ENCODE results near the gene WDR62. TPM values are rescaled to one million over a fixed set of nuclear protein-coding genes. Genes with fewer than 3 reads are reported as not detected.
"Not testable (repeated sequence)": the region's sequence is repeated elsewhere in the genome, so short reads cannot be mapped to it uniquely, and the experiment has no call there.

WDR62 gene
- total RNA-seq, 1 donor from 2014 or later = 2.1 TPM

GRCh38 chr19:36032251-36033104 lies 22.2 kb upstream of the WDR62 start, which contains the start of gene CLIP3:
Gene CLIP3 (minus strand): TSS chr19:36032873. CDS start chr19:36032357, 516 bp downstream.
- H3K4me1 ChIP-seq (ENCODE audit: control insufficient read depth in 3 of 3, insufficient read depth in 3 of 3, low read length in 3 of 3) = peaks cover 0 to 5% (median 4%) of the 10 kb centered on the region in 3 donors
- H3K27me3 ChIP-seq (ENCODE audit: control insufficient read depth in 3 of 3, insufficient read depth in 3 of 3, low read length in 3 of 3) = peaks cover 3 to 10% (median 4%) of the 10 kb centered on the region in 3 donors
- H3K27ac ChIP-seq (ENCODE audit: low read depth, low read length) = no peak within 1 kb of the TSS
- peaks cover 6 to 13% (median 7%) of the 10 kb centered on the region in 3 donors for H3K36me3 ChIP-seq (ENCODE audit: control insufficient read depth in 3 of 3, insufficient read depth in 3 of 3, low read length in 3 of 3)
- H3K9ac ChIP-seq (ENCODE audit: low read depth in 1 of 3, low read length in 3 of 3) = peak within 1 kb of the TSS in 1 of 3 donors; percentile 45
- H3K9me3 ChIP-seq (ENCODE audit: control insufficient read depth in 3 of 3, low read length in 3 of 3) = no peaks in the 10 kb centered on the region
- H3K4me3 ChIP-seq (ENCODE audit: low read length in 3 of 3) = peak within 1 kb of the TSS; percentile 43 to 49 (median 49)

- no peaks in the 10 kb centered on the region for H3K9me3 ChIP-seq (ENCODE audit: control insufficient read depth in 3 of 3, low read length in 3 of 3)
- no peak overlapping the region for H3K9ac ChIP-seq (ENCODE audit: low read depth in 1 of 3, low read length in 3 of 3)
- no peak overlapping the region for H3K27ac ChIP-seq (ENCODE audit: low read depth, low read length)
- no peaks in the 10 kb centered on the region for H3K4me1 ChIP-seq (ENCODE audit: control insufficient read depth in 3 of 3, insufficient read depth in 3 of 3, low read length in 3 of 3)
- no peaks in the 10 kb centered on the region for H3K27me3 ChIP-seq (ENCODE audit: control insufficient read depth in 3 of 3, insufficient read depth in 3 of 3, low read length in 3 of 3)
- peaks cover 2 to 13% (median 3%) of the 10 kb centered on the region in 3 donors for H3K36me3 ChIP-seq (ENCODE audit: control insufficient read depth in 3 of 3, insufficient read depth in 3 of 3, low read length in 3 of 3)
- H3K4me3 ChIP-seq (ENCODE audit: low read length in 3 of 3) = no peak overlapping the region
These were observed 14.2 kb upstream of the WDR62 start for GRCh38 chr19:36040495-36040894.

GRCh38 chr19:36041092-36041491 lies 13.6 kb upstream of the WDR62 start:
- not testable (repeated sequence) for H3K9ac ChIP-seq (ENCODE audit: low read depth in 1 of 3, low read length in 3 of 3); H3K27ac ChIP-seq (ENCODE audit: low read depth, low read length); H3K27me3 ChIP-seq (ENCODE audit: control insufficient read depth in 3 of 3, insufficient read depth in 3 of 3, low read length in 3 of 3); H3K4me1 ChIP-seq (ENCODE audit: control insufficient read depth in 3 of 3, insufficient read depth in 3 of 3, low read length in 3 of 3); H3K9me3 ChIP-seq (ENCODE audit: control insufficient read depth in 3 of 3, low read length in 3 of 3); H3K4me3 ChIP-seq (ENCODE audit: low read length in 3 of 3)
- H3K36me3 ChIP-seq (ENCODE audit: control insufficient read depth in 3 of 3, insufficient read depth in 3 of 3, low read length in 3 of 3) = peaks cover 0 to 11% (median 2%) of the 10 kb centered on the region in 3 donors

GRCh38 chr19:36041831-36042230 lies 12.9 kb upstream of the WDR62 start:
- Histone ChIP-seq H3K4me3 (ENCODE audit: low read length in 3 of 3) (no peak overlapping the region), H3K27ac (ENCODE audit: low read depth, low read length) (no peak overlapping the region), H3K27me3 (ENCODE audit: control insufficient read depth in 3 of 3, insufficient read depth in 3 of 3, low read length in 3 of 3) (no peaks in the 10 kb centered on the region), H3K4me1 (ENCODE audit: control insufficient read depth in 3 of 3, insufficient read depth in 3 of 3, low read length in 3 of 3) (no peaks in the 10 kb centered on the region), H3K9ac (ENCODE audit: low read depth in 1 of 3, low read length in 3 of 3) (no peak overlapping the region), H3K36me3 (ENCODE audit: control insufficient read depth in 3 of 3, insufficient read depth in 3 of 3, low read length in 3 of 3) (peaks cover 0 to 11% (median 2%) of the 10 kb centered on the region in 3 donors), H3K9me3 (ENCODE audit: control insufficient read depth in 3 of 3, low read length in 3 of 3) (no peaks in the 10 kb centered on the region)

GRCh38 chr19:36043952-36044351 lies 10.7 kb upstream of the WDR62 start:
- Histone ChIP-seq H3K9me3 (ENCODE audit: control insufficient read depth in 3 of 3, low read length in 3 of 3) (no peaks in the 10 kb centered on the region), H3K9ac (ENCODE audit: low read depth in 1 of 3, low read length in 3 of 3) (no peak overlapping the region), H3K27me3 (ENCODE audit: control insufficient read depth in 3 of 3, insufficient read depth in 3 of 3, low read length in 3 of 3) (no peaks in the 10 kb centered on the region), H3K27ac (ENCODE audit: low read depth, low read length) (no peak overlapping the region), H3K4me3 (ENCODE audit: low read length in 3 of 3) (no peak overlapping the region), H3K4me1 (ENCODE audit: control insufficient read depth in 3 of 3, insufficient read depth in 3 of 3, low read length in 3 of 3) (no peaks in the 10 kb centered on the region), H3K36me3 (ENCODE audit: control insufficient read depth in 3 of 3, insufficient read depth in 3 of 3, low read length in 3 of 3) (peaks cover 0 to 2% (median 2%) of the 10 kb centered on the region in 3 donors)

- Histone ChIP-seq H3K4me3 (ENCODE audit: low read length in 3 of 3) (no peak overlapping the region), H3K9ac (ENCODE audit: low read depth in 1 of 3, low read length in 3 of 3) (no peak overlapping the region), H3K27me3 (ENCODE audit: control insufficient read depth in 3 of 3, insufficient read depth in 3 of 3, low read length in 3 of 3) (no peaks in the 10 kb centered on the region), H3K36me3 (ENCODE audit: control insufficient read depth in 3 of 3, insufficient read depth in 3 of 3, low read length in 3 of 3) (no peaks in the 10 kb centered on the region), H3K27ac (ENCODE audit: low read depth, low read length) (no peak overlapping the region), H3K9me3 (ENCODE audit: control insufficient read depth in 3 of 3, low read length in 3 of 3) (no peaks in the 10 kb centered on the region), H3K4me1 (ENCODE audit: control insufficient read depth in 3 of 3, insufficient read depth in 3 of 3, low read length in 3 of 3) (peaks cover 0 to 3% (median 0%) of the 10 kb centered on the region in 3 donors)
These were observed 8.2 kb upstream of the WDR62 start for GRCh38 chr19:36046443-36047050.

- no peak overlapping the region for H3K4me3 ChIP-seq (ENCODE audit: low read length in 3 of 3)
- peaks cover 0 to 6% (median 2%) of the 10 kb centered on the region in 3 donors for H3K4me1 ChIP-seq (ENCODE audit: control insufficient read depth in 3 of 3, insufficient read depth in 3 of 3, low read length in 3 of 3)
- no peaks in the 10 kb centered on the region for H3K9me3 ChIP-seq (ENCODE audit: control insufficient read depth in 3 of 3, low read length in 3 of 3)
- H3K9ac ChIP-seq (ENCODE audit: low read depth in 1 of 3, low read length in 3 of 3) = no peak overlapping the region
- no peak overlapping the region for H3K27ac ChIP-seq (ENCODE audit: low read depth, low read length)
- no peaks in the 10 kb centered on the region for H3K27me3 ChIP-seq (ENCODE audit: control insufficient read depth in 3 of 3, insufficient read depth in 3 of 3, low read length in 3 of 3)
- no peaks in the 10 kb centered on the region for H3K36me3 ChIP-seq (ENCODE audit: control insufficient read depth in 3 of 3, insufficient read depth in 3 of 3, low read length in 3 of 3)
These were observed 6.9 kb upstream of the WDR62 start for GRCh38 chr19:36047835-36048234.

GRCh38 chr19:36049080-36049698 lies 5.5 kb upstream of the WDR62 start:
- Histone ChIP-seq H3K9me3 (ENCODE audit: control insufficient read depth in 3 of 3, low read length in 3 of 3) (no peaks in the 10 kb centered on the region), H3K9ac (ENCODE audit: low read depth in 1 of 3, low read length in 3 of 3) (no peak overlapping the region), H3K27me3 (ENCODE audit: control insufficient read depth in 3 of 3, insufficient read depth in 3 of 3, low read length in 3 of 3) (no peaks in the 10 kb centered on the region), H3K27ac (ENCODE audit: low read depth, low read length) (no peak overlapping the region), H3K36me3 (ENCODE audit: control insufficient read depth in 3 of 3, insufficient read depth in 3 of 3, low read length in 3 of 3) (no peaks in the 10 kb centered on the region), H3K4me1 (ENCODE audit: control insufficient read depth in 3 of 3, insufficient read depth in 3 of 3, low read length in 3 of 3) (peaks cover 0 to 12% (median 4%) of the 10 kb centered on the region in 3 donors), H3K4me3 (ENCODE audit: low read length in 3 of 3) (no peak overlapping the region)

- Histone ChIP-seq H3K27me3 (ENCODE audit: control insufficient read depth in 3 of 3, insufficient read depth in 3 of 3, low read length in 3 of 3) (no peaks in the 10 kb centered on the region), H3K4me1 (ENCODE audit: control insufficient read depth in 3 of 3, insufficient read depth in 3 of 3, low read length in 3 of 3) (peaks cover 8 to 21% (median 11%) of the 10 kb centered on the region in 3 donors), H3K9ac (ENCODE audit: low read depth in 1 of 3, low read length in 3 of 3) (peak overlapping the region in 1 of 3 donors; percentile 20), H3K9me3 (ENCODE audit: control insufficient read depth in 3 of 3, low read length in 3 of 3) (no peaks in the 10 kb centered on the region), H3K27ac (ENCODE audit: low read depth, low read length) (no peak overlapping the region), H3K4me3 (ENCODE audit: low read length in 3 of 3) (no peak overlapping the region), H3K36me3 (ENCODE audit: control insufficient read depth in 3 of 3, insufficient read depth in 3 of 3, low read length in 3 of 3) (no peaks in the 10 kb centered on the region)
These were observed 3.5 kb upstream of the WDR62 start for GRCh38 chr19:36051236-36051635.
